Activated T-cell treated with anti-CD3 and anti-CD28 coated beads for 48 hours (primary cell): Measurements from ENCODE around the gene MED26.
"Not testable (repeated sequence)": the region's sequence is repeated elsewhere in the genome, so short reads cannot be mapped to it uniquely, and the experiment has no call there.

Source experiments
- DNase-seq: peaks from one replicate; pipeline ENCODE4 v3.0.0-alpha.2; 2020; ENCODE audit warnings: low read depth

Gene MED26

GRCh38 chr19:16628183-16628983 lies at the start of gene MED26:
MED26 (minus strand) TSS chr19:16628204; CDS start chr19:16627943, 261 bp downstream.
- peak; percentile 96 for DNase-seq

GRCh38 chr19:16677055-16677454 lies 49.1 kb upstream of the MED26 start:
- no peak for DNase-seq

- no peak for DNase-seq
Measured at GRCh38 chr19:16676101-16676798, 48.2 kb upstream of the MED26 start.

- not testable (repeated sequence) for DNase-seq
Measured at GRCh38 chr19:16673839-16674238, 45.8 kb upstream of the MED26 start.

GRCh38 chr19:16673231-16673630 lies 45.2 kb upstream of the MED26 start:
- DNase-seq: no peak

- no peak for DNase-seq
Measured at GRCh38 chr19:16671652-16672274, 43.8 kb upstream of the MED26 start.

GRCh38 chr19:16670291-16670690 lies 42.3 kb upstream of the MED26 start:
- DNase-seq: no peak

GRCh38 chr19:16668702-16669101 lies 40.7 kb upstream of the MED26 start:
- DNase-seq: not testable (repeated sequence)

GRCh38 chr19:16668176-16668575 lies 40.2 kb upstream of the MED26 start:
- no peak for DNase-seq

- DNase-seq: no peak
Measured at GRCh38 chr19:16661480-16662034, 33.6 kb upstream of the MED26 start.

- peak; percentile 35 for DNase-seq
Measured at GRCh38 chr19:16660763-16661479, 32.9 kb upstream of the MED26 start, which contains the start of gene TMEM38A. TMEM38A (plus strand) TSS chr19:16661139; CDS start chr19:16661218, 79 bp downstream.

GRCh38 chr19:16659832-16660708 lies 32.1 kb upstream of the MED26 start, which contains the start of gene SMIM7:
SMIM7 (minus strand) TSS chr19:16660144; CDS start chr19:16660110, 34 bp downstream.
- peak; percentile 98 for DNase-seq

- DNase-seq: no peak
Measured at GRCh38 chr19:16659464-16659831, 31.4 kb upstream of the MED26 start.

GRCh38 chr19:16657384-16657783 lies 29.4 kb upstream of the MED26 start:
- no peak for DNase-seq

- no peak for DNase-seq
Measured at GRCh38 chr19:16655727-16656126, 27.7 kb upstream of the MED26 start.

GRCh38 chr19:16654627-16655026 lies 26.6 kb upstream of the MED26 start:
- DNase-seq: no peak

GRCh38 chr19:16654140-16654539 lies 26.1 kb upstream of the MED26 start:
- DNase-seq: no peak

GRCh38 chr19:16652854-16653253 lies 24.9 kb upstream of the MED26 start:
- DNase-seq: no peak

- DNase-seq: not testable (repeated sequence)
Measured at GRCh38 chr19:16651421-16652188, 23.6 kb upstream of the MED26 start.

- no peak for DNase-seq
Measured at GRCh38 chr19:16650821-16651220, 22.8 kb upstream of the MED26 start.
